Hematopoietic multipotent progenitor cell treated with erythropoietin and hydrocortisone succinate and interleukin-3 and kit ligand, for 15 days (in vitro differentiated cells): ENCODE data around the gene HDDC2.
"Not testable (repeated sequence)": the region's sequence is repeated elsewhere in the genome, so short reads cannot be mapped to it uniquely, and the experiment has no call there.

ENCODE experiments used
- DNase-seq: peaks from one replicate; pipeline ENCODE4 v3.0.0-alpha.2; 2015; ENCODE audit warnings: low spot score

Gene HDDC2

DNA sequence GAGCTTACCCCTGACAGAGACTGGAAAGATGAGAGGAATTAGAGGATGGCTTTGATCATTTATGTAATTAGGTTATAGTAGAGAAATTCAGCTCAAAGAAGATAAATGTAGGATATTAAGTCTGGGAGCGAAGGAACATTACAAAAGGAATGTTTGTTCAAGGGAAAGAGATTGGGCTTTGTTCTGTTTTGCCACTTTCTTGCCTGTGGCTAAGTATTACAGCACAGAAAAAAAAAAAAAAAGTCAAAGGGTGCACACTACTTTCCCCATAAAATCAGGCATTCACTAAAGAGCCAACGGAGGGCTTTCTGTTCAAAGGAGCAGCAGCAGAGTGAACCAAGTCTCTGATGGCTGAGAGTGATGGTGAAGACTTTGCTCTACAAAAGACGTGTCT lies 5.0 kb upstream of the HDDC2 start:
- no peak for DNase-seq

DNA sequence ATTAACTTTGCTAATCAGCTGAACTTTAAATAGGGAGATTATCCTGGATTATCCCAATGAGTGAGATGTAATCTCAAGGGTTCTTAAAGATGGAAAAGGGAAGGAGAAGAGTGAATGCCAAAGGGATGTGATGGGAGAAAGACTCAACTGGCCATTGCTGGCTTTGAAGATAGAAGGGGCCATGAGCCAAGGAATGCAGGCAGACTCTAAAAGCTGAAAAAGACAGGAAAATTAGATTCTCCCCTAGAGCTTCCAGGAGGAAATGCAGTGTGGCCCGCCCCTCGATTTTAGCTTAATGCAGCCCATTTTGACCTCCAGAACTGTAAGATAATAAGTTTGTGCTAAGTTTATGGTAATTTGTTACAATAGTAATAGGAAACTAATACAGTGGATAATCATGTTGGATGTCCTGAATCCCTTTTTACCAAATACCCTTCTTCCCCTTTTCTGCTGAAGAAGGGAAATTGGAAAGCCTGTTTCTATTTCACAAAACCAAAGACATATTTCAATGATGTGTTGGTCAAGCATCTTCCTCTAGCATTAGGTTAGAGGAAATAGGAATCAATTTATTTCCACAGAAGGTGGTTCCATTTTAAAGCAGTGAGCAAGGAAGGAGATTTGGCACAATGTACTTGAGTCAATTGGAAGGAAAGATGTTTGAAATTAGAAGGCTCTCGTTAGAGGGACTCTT lies 3.3 kb upstream of the HDDC2 start:
- no peak for DNase-seq

DNA sequence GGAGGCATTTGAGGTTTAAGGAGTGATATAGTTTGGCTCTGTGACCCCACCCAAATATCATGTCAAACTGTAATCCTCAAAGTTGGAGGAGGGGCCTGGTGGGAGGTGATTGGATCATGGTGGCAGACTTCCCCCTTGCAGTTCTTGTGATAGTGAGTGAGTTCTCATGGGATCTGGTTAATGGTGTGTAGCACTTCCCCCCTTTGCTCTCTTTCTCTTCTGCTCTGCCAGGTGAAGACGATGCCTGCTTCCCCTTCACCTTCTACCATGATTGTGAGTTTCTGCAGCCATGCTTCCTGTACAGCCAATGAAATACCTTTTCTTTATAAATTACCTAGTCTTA lies 1.7 kb upstream of the HDDC2 start:
- DNase-seq, result no peak

DNA sequence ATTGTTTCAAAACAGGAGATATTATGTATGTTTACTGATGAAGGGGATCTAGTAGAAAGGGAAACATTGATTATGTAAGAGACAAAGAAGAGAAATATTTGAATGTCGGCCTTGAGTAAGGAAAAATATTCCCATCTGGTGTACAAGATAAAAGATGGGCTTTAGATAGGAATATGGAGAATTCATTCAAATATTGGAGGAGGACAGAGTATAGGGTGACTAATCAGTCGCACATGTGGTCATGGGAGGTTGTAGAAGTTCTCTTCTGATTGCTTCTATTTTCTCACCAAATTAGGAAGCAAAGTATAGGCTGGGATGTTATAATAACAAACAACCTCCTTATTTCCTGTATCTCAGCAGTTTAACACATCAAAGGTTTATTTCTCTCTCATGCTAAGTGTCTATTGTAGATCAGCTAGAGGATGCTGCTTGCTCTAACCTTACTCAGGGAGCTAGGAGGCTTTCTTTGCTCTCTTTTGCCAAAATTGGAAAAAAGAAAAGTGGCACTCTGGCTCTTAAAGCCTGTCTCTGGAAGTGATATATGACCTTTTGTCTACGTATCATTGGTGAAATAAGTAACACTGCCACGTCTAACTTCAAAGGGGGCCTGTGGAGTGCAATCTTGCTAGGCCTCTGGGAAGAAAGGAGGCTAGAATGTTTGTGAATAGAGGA lies 1.2 kb upstream of the HDDC2 start:
- DNase-seq, result no peak

DNA sequence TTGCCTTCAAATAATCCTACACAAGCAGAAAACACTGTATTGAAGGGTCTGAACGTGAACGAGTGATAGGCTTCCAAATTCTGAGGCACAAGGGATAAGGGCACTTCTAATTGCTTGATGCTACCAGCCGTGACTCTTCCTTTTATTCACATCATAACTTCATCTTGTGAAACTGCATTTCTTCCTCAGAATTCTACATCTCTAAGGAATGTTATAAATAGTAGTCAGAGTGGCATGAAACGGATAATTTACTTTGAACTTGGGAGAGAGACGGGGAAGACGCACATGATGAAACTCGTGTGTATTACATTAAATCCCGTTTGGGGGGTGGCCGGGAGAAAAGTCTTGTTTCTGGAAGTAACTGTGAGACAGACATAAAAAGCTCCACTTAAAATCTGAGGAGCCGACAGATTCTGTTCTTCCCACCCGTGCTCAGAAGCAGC lies 754 bp downstream of the HDDC2 start:
- peak; percentile 10 for DNase-seq

DNA sequence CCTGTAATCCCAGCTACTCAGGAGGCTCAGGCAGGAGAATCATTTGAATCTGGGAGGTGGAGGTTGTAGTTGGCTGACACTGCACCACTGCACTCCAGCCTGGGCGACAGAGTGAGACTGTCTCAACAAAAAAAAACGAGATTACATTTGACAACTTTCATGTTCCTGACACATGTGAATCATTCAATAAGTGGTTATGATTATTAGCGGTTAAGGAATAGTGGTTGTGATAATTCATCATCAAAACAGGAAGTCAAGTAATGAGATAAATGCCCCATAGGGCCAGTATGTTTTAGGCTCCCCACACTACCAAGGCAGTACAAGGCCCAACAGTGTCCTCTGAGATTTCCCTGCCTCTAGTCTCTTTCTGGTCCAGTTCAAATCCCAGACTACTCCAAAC lies 2.5 kb downstream of the HDDC2 start:
- DNase-seq, result no peak

DNA sequence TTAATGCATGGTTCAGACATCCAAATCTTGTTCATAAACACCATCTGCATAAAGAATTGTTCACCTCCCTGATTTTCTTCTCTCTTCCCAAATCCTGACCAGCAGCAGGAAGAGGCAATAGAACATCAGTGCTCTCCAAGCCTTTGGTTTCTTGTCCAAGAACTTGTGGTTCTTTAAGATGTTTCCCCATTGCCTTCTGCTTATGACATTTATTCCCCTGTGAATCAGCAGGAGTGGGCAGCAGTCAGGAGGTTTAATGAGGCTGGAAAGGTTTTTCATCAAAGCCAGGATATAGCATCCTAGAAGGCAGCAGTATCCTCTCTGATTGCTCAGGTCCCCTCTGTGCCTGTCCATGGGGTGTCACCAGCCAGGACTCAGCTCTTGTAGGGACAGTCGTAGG lies 5.3 kb downstream of the HDDC2 start:
- no peak for DNase-seq

DNA sequence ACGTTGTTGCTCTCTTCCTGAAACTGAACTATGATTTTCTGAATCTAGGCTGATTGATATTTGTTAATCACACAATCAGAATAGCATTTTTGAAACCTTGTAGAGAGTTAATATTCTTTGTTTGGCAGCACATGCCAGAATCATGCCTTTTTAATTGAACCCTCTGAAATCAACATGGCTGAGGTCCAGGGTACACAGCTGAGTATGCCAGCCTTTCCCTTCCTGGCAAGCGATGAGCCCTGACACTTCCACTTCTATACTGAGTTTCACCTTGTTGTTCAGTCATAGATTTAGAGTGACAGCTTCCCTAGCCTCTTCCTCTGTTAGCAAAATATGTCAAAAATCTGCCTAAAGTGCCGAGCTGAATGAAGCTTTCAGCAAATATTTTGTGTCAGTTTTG lies 6.8 kb downstream of the HDDC2 start:
- no peak for DNase-seq

DNA sequence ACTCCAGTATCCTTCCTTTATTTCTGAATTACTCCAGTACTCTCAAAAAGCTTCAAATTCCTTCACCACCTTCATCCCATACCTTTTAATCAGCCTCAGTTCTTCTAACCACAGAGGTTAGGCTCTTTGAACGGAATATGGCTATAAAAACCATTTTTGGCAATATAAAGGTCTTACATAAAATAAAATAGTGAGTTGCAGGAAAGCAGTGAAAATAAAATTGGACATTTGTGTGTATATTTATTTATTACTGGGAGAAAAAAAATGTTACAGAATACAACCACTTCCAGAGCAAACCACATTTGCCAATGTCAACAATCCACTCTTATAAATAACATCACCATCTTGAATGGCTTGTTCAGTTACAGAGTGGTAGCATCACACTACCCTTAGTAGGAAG lies 7.7 kb downstream of the HDDC2 start:
- no peak for DNase-seq

DNA sequence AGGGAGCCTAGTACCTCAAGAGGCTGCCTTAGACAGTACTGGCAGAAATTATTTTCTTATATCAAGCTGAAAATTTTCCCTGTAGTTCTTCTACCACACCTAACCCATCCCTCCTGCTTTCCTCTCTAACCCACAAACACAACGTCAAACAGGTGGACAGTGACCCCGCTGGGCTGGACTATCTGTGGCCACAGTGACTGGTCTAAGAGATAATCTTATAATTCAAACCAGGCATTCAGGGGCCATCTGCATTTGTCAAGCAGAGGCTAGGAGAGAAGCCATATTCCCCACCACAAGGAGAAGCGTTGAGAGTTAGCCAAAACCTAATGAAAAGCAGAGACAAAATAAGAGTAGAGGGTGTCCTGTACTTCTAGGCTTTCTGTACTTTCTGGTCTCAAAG lies 8.2 kb downstream of the HDDC2 start:
- DNase-seq, result no peak

DNA sequence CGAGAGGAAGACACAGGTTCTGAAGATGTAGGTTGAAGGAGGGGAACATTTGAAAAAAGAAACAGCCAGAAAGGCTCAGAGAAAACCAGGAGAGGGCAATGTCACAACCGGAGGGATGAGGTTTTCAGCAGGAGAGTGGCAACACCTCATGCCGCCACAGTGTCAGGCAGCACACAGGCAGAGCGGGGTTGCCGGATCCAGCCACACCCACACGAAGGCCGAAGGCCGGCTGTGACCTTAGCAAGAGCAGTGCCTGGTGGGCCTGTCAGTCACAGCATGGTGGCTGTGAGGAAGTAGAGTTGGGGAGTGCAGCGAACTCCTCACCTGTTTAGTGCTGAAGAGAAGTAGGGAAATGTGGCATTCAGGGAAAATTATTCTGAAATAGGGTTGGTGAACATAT lies 14.0 kb downstream of the HDDC2 start:
- no peak for DNase-seq

DNA sequence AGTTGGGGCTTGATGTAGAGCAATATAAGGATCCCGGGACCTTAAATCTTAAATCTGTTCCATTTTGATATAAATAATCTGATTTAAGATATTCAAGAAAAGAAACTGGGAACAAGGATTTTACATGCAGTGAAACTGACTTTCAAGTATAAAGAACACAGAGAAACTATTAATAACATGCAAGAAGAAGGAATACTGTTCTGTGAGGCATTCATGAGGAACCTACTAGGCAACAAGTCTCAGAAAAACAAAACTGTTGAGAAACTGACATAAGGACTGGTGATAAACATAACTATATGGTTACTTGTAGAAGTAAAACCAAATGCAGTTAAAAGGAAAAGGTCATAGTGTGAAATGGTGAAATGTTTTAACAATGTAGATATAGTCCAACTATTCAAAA lies 15.8 kb downstream of the HDDC2 start:
- DNase-seq, result no peak

DNA sequence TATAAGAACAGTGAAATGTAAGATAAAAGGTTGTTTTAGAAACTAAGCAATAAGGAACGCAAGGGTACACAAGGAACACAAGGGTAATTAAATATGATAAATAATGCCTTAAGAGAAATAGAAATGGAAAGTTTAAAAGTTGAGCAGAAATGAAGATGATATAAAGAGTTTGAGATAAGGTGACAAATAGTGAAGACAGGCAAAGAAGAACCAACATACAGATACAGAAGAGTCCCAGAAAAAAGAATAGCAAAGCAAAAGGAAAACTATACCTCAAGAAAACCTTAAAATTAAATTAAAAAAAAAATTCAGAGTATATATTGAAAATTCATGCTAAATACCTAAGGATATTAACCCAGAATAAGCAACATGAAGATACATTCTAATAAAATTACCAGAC lies 16.4 kb downstream of the HDDC2 start:
- no peak for DNase-seq

DNA sequence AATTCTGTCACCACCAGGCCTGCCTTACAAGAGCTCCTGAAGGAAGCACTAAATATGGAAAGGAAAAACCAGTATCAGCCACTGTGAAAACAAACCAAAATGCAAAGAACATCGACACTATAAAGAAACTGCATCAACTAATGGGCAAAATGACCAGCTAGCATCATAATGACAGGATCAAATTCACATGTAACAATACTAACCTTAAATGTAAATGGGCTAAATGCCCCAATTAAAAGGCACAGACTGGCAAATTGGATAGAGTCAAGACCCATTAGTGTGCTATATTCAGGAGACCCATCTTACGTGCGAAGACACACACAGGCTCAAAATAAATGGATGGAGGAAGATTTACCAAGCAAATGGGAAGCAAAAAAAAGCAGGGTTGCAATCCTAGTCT lies 19.3 kb downstream of the HDDC2 start:
- not testable (repeated sequence) for DNase-seq

DNA sequence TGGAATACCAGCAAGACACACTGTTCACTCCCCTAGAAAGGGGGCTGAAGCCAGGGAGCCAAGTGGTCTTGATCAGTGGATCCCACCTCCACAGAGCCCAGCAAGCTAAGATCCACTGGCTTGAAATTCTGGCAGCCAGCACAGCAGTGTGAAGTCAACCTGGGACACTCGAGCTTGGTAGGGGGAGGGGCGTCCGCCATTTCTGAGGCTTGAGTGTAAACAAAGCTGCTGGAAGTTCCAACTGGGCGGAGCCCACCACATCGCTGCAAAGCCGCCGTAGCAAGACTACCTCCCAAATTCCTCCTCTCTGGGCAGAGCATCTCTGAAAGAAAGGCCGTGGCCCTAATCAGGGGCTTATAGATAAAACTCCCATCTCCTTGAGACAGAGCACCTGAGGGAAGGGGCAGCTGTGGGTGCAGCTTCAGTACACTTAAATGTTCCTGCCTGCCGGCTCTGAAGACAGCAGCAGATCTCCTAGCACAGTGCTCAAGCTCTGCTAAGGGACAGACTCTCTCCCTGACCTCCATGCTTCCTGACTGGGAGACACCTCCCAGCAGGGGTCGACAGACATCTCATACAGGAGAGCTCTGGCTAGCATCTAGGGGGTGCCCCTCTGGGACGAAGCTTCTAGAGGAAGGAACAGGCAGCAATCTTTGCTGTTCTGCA lies 21.3 kb downstream of the HDDC2 start:
- DNase-seq, result not testable (repeated sequence)

DNA sequence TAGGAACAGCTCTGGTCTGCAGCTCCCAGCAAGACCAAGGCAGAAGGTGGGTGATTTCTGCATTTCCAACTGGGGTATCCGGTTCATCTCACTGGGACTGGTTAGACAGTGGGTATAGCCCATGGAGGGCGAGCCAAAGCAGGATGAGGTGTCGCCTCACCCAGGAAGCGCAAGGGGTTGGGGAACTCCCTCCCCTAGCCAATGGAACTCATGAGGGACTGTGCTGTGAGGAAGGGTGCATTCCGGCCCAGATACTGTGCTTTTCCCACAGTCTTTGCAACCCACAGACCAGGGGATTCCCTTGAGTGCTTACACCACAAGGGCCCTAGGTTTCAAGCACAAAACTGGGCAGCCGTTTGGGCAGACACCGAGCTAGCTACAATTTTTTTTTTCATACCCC lies 21.8 kb downstream of the HDDC2 start:
- DNase-seq, result no peak

DNA sequence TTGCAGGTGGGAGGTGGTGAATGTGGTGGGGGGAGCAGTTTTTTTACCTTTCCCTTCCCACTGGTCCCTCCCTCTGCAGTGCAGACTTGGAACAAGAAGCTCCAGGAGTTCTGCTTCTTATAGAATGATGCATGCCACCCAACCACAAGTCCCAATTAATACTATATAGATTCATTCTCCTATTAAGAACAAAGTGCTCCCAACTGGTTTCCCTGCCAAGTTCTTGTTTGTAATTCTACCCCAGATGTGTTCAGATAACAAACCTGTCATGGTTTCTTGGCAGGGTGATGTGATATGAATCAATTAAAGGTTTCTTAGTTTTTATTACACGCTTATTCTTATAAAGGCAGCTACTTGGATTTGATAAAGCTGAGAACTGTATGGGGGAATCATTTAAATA lies 23.9 kb downstream of the HDDC2 start:
- DNase-seq, result no peak

DNA sequence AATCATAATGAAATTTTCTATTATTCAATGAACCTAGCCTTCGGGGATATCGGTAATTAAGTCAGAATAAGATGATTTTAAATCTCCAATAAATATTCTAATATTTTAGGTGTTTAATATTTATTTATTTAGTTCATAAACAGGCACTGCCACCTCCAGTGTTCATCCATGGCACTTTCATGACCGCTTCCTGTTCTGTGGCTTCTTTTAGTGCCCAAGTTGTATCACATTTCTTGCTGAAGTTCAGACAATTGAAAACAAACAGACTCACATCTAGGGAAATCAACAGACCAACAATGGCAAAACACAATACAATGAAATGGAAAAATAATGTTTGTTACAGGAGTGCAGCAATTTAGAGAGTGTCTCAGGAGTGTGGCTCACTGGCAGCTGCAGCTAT lies 26.0 kb downstream of the HDDC2 start:
- no peak for DNase-seq

DNA sequence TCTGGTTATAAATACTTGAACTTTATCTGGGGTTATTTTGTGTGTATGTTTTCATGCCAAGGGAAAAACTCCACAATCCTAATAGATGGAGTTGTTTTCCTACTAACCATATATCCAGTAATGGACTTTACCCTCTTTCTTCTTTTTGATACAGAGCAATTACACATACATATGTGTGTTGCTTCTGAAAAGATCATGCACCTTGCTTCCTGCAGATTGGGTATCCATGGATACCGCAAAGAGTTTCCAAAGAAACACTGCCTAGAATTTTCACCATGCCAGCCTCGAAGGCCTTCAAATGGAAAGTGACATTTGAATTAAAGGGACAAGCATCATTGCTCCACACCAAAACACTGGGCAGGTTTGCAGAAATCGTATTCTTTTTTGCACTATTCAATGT lies 26.8 kb downstream of the HDDC2 start:
- no peak for DNase-seq

DNA sequence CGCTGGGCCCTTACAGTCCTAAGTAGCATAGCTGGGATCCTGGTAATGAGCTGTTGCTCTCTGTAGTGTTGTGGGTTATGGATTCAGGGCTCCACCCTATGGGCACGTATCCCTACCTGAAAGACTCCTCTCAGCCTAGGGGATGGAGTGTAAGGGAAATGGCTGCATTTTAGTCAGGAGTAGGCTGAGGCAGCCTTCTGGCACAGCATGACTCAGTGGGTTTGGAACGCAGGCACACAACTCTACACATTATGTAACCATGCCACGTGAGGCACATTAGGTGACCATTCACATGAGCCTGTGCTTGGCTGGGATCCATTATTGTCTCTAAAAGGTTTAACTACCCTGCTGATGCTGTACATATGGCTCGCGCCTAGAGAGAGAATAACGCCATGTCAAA lies 27.8 kb downstream of the HDDC2 start:
- no peak for DNase-seq

DNA sequence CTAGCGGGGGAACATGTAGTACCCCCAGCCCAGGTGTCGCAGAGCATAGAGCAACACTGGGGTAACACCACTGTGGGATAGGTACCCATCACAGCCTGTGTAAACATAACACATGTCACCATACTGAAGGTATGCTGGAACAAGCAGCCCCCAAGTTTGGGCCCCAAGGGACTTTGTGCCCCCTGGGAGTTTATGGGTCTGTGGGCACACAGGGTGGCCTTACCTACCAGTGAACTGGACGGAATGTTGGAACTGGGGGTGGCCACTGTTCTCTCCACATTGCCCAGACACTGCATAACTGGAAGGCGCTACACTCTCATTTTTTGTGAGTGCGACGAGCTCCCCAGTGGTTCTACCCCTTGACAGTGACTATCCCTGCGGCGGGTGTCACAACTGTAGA lies 28.5 kb downstream of the HDDC2 start:
- DNase-seq, result no peak

DNA sequence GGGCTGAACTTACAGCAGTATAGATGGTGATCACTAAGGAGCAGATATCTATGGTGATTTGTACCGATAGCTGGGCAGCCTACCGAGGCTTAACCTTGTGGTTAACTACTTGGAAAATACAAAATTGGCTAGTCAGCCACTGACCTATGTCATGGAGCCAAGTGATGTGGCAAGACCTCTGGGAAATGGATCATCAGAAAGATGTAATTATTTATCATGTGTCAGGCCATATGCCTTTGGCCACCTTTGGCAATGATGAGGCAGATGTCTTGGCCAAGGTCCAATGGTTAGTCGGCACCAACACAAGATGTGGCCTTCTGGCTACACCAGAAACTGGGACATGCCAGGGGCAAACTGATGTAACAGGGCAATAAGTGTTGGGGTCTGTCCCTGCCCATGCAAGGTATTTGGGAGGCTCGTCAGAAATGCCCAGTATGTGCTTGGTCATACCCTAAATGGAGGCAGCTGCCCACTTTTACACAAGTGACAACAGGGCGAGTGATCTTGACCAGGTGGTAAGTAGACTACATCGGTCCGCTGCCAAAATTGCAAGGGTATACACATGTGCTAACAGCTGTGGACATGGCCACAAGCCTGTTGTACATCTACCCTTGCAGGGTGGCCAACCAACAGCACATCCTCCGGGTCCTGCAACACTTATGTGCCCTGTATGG lies 30.1 kb downstream of the HDDC2 start:
- no peak for DNase-seq

DNA sequence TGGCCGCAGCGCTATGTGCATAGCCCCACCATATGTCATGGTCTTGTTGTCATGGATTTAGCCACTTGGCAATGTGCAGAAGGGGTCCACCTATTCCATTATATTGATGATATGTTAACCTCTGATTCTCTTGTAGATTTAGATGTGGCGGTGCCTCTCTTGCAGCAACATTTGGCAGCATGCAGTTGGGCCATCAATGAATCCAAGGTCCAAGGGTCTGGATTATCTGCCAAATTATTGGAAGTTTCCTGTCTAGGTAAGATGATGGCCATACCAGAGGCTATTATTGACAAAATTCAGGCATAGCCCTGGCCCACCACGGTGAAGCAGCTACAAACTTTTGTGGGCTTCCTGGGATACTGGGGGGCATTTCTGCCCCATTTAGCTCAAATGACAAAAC lies 31.4 kb downstream of the HDDC2 start:
- no peak for DNase-seq
